ENCODE results near the gene RPS6KL1. TPM values are rescaled to one million over a fixed set of nuclear protein-coding genes. Genes with fewer than 3 reads are reported as not detected.

The RPS6KL1 gene
- total RNA-seq, 2 donors from 2014 or later = 4.6 to 6.7 TPM

- no peak overlapping the region for H3K27ac Mint-ChIP-seq
These were observed 2.8 kb downstream of the RPS6KL1 start for GRCh38 chr14:74920281-74920680.

GRCh38 chr14:74919421-74920165 is 3.5 kb downstream of the RPS6KL1 start:
- Mint-ChIP-seq H3K4me1 (ENCODE audit: low read depth) (peaks cover 19% of the 10 kb centered on the region), H3K27me3 (ENCODE audit: low read depth) (no peaks in the 10 kb centered on the region), H3K36me3 (ENCODE audit: insufficient read depth in 2 of 2) (no peaks in the 10 kb centered on the region), H3K9me3 (no peaks in the 10 kb centered on the region), H3K4me3 (no peak overlapping the region), H3K27ac (no peak overlapping the region)
- DNase-seq (no peak), ATAC-seq (replicated peaks in 1 of 2) (no peak)

More at GRCh38 chr14:74920281-74920680, 2.8 kb downstream of the RPS6KL1 start:
- ATAC-seq (replicated peaks in 1 of 2) (no peak), DNase-seq (no peak)
- no peaks in the 10 kb centered on the region for H3K27me3 Mint-ChIP-seq (ENCODE audit: low read depth)
- peaks cover 19% of the 10 kb centered on the region for H3K4me1 Mint-ChIP-seq (ENCODE audit: low read depth)
- H3K36me3 Mint-ChIP-seq (ENCODE audit: insufficient read depth in 2 of 2) = no peaks in the 10 kb centered on the region
- no peak overlapping the region for H3K4me3 Mint-ChIP-seq
- H3K9me3 Mint-ChIP-seq = no peaks in the 10 kb centered on the region

- no peak for DNase-seq
- ATAC-seq (replicated peaks in 1 of 2) = no peak
- no peaks in the 10 kb centered on the region for H3K27me3 Mint-ChIP-seq (ENCODE audit: low read depth)
- H3K4me1 Mint-ChIP-seq (ENCODE audit: low read depth) = peaks cover 9% of the 10 kb centered on the region
- H3K4me3 Mint-ChIP-seq = no peak overlapping the region
- H3K36me3 Mint-ChIP-seq (ENCODE audit: insufficient read depth in 2 of 2) = no peaks in the 10 kb centered on the region
- H3K9me3 Mint-ChIP-seq = no peaks in the 10 kb centered on the region
- H3K27ac Mint-ChIP-seq = no peak overlapping the region
These were observed 4.7 kb downstream of the RPS6KL1 start for GRCh38 chr14:74918380-74918779.

- Mint-ChIP-seq H3K27me3 (ENCODE audit: low read depth) (no peaks in the 10 kb centered on the region), H3K9me3 (no peaks in the 10 kb centered on the region), H3K4me1 (ENCODE audit: low read depth) (peaks cover 8% of the 10 kb centered on the region), H3K36me3 (ENCODE audit: insufficient read depth in 2 of 2) (no peaks in the 10 kb centered on the region), H3K4me3 (no peak overlapping the region), H3K27ac (no peak overlapping the region)
- DNase-seq (no peak), ATAC-seq (replicated peaks in 1 of 2) (no peak)
These were observed 5.4 kb downstream of the RPS6KL1 start for GRCh38 chr14:74917646-74918081.

- no peak overlapping the region for H3K27ac Mint-ChIP-seq
- H3K4me3 Mint-ChIP-seq = no peak overlapping the region
- DNase-seq (no peak), ATAC-seq (replicated peaks in 1 of 2) (no peak)
- H3K4me1 Mint-ChIP-seq (ENCODE audit: low read depth) = peaks cover 4% of the 10 kb centered on the region
- H3K9me3 Mint-ChIP-seq = no peaks in the 10 kb centered on the region
- H3K36me3 Mint-ChIP-seq (ENCODE audit: insufficient read depth in 2 of 2) = no peaks in the 10 kb centered on the region
- H3K27me3 Mint-ChIP-seq (ENCODE audit: low read depth) = no peaks in the 10 kb centered on the region
These were observed 5.9 kb downstream of the RPS6KL1 start for GRCh38 chr14:74917178-74917543.

GRCh38 chr14:74915826-74916225 is 7.2 kb downstream of the RPS6KL1 start:
- Mint-ChIP-seq H3K4me1 (ENCODE audit: low read depth) (no peaks in the 10 kb centered on the region), H3K27ac (no peak overlapping the region), H3K9me3 (no peaks in the 10 kb centered on the region), H3K4me3 (no peak overlapping the region), H3K27me3 (ENCODE audit: low read depth) (no peaks in the 10 kb centered on the region), H3K36me3 (ENCODE audit: insufficient read depth in 2 of 2) (no peaks in the 10 kb centered on the region)
- ATAC-seq (replicated peaks in 1 of 2) (no peak), DNase-seq (no peak)

GRCh38 chr14:74915426-74915825 is 7.6 kb downstream of the RPS6KL1 start:
- H3K36me3 Mint-ChIP-seq (ENCODE audit: insufficient read depth in 2 of 2) = no peaks in the 10 kb centered on the region
- H3K4me3 Mint-ChIP-seq = no peak overlapping the region
- no peak for DNase-seq
- no peaks in the 10 kb centered on the region for H3K27me3 Mint-ChIP-seq (ENCODE audit: low read depth)
- no peak overlapping the region for H3K27ac Mint-ChIP-seq
- H3K4me1 Mint-ChIP-seq (ENCODE audit: low read depth) = no peaks in the 10 kb centered on the region
- no peaks in the 10 kb centered on the region for H3K9me3 Mint-ChIP-seq
- no peak for ATAC-seq (replicated peaks in 1 of 2)

- peak in 1 of 2 donors; percentile 15 for DNase-seq
- H3K4me1 Mint-ChIP-seq (ENCODE audit: low read depth) = no peaks in the 10 kb centered on the region
These were observed 9.0 kb downstream of the RPS6KL1 start for GRCh38 chr14:74913986-74914573.

GRCh38 chr14:74913393-74913910 is 9.6 kb downstream of the RPS6KL1 start:
- Mint-ChIP-seq H3K9me3 (no peaks in the 10 kb centered on the region), H3K4me3 (no peak overlapping the region)

More at GRCh38 chr14:74913986-74914573, 9.0 kb downstream of the RPS6KL1 start:
- Mint-ChIP-seq H3K27me3 (ENCODE audit: low read depth) (no peaks in the 10 kb centered on the region), H3K4me3 (no peak overlapping the region), H3K36me3 (ENCODE audit: insufficient read depth in 2 of 2) (no peaks in the 10 kb centered on the region), H3K27ac (no peak overlapping the region), H3K9me3 (no peaks in the 10 kb centered on the region)
- ATAC-seq (replicated peaks in 1 of 2) = no peak

GRCh38 chr14:74912801-74913200 is 10.3 kb downstream of the RPS6KL1 start:
- Mint-ChIP-seq H3K4me1 (ENCODE audit: low read depth) (no peaks in the 10 kb centered on the region), H3K27ac (no peak overlapping the region)

More at GRCh38 chr14:74913393-74913910, 9.6 kb downstream of the RPS6KL1 start:
- DNase-seq (no peak), ATAC-seq (replicated peaks in 1 of 2) (no peak)
- Mint-ChIP-seq H3K36me3 (ENCODE audit: insufficient read depth in 2 of 2) (no peaks in the 10 kb centered on the region), H3K27ac (no peak overlapping the region), H3K4me1 (ENCODE audit: low read depth) (no peaks in the 10 kb centered on the region), H3K27me3 (ENCODE audit: low read depth) (no peaks in the 10 kb centered on the region)

GRCh38 chr14:74912111-74912510 is 10.9 kb downstream of the RPS6KL1 start:
- H3K27me3 Mint-ChIP-seq (ENCODE audit: low read depth) = no peaks in the 10 kb centered on the region
- ATAC-seq (replicated peaks in 1 of 2) (peak in 1 of 2 donors; percentile 8), DNase-seq (no peak)
- H3K36me3 Mint-ChIP-seq (ENCODE audit: insufficient read depth in 2 of 2) = no peaks in the 10 kb centered on the region
- H3K4me1 Mint-ChIP-seq (ENCODE audit: low read depth) = no peaks in the 10 kb centered on the region
- H3K27ac Mint-ChIP-seq = no peak overlapping the region
- H3K9me3 Mint-ChIP-seq = no peaks in the 10 kb centered on the region
- no peak overlapping the region for H3K4me3 Mint-ChIP-seq

More at GRCh38 chr14:74912801-74913200, 10.3 kb downstream of the RPS6KL1 start:
- no peaks in the 10 kb centered on the region for H3K9me3 Mint-ChIP-seq
- ATAC-seq (replicated peaks in 1 of 2) = no peak
- no peaks in the 10 kb centered on the region for H3K27me3 Mint-ChIP-seq (ENCODE audit: low read depth)
- no peak for DNase-seq
- no peaks in the 10 kb centered on the region for H3K36me3 Mint-ChIP-seq (ENCODE audit: insufficient read depth in 2 of 2)
- no peak overlapping the region for H3K4me3 Mint-ChIP-seq

GRCh38 chr14:74911704-74912103 is 11.4 kb downstream of the RPS6KL1 start:
- no peaks in the 10 kb centered on the region for H3K27me3 Mint-ChIP-seq (ENCODE audit: low read depth)
- ATAC-seq (replicated peaks in 1 of 2) (no peak), DNase-seq (no peak)
- H3K27ac Mint-ChIP-seq = no peak overlapping the region
- H3K9me3 Mint-ChIP-seq = no peaks in the 10 kb centered on the region
- H3K4me1 Mint-ChIP-seq (ENCODE audit: low read depth) = no peaks in the 10 kb centered on the region
- no peaks in the 10 kb centered on the region for H3K36me3 Mint-ChIP-seq (ENCODE audit: insufficient read depth in 2 of 2)
- H3K4me3 Mint-ChIP-seq = no peak overlapping the region

- ATAC-seq (replicated peaks in 1 of 2) (no peak), DNase-seq (no peak)
- H3K4me1 Mint-ChIP-seq (ENCODE audit: low read depth) = no peaks in the 10 kb centered on the region
- H3K4me3 Mint-ChIP-seq = no peak overlapping the region
- H3K27me3 Mint-ChIP-seq (ENCODE audit: low read depth) = no peaks in the 10 kb centered on the region
- H3K9me3 Mint-ChIP-seq = no peaks in the 10 kb centered on the region
- no peaks in the 10 kb centered on the region for H3K36me3 Mint-ChIP-seq (ENCODE audit: insufficient read depth in 2 of 2)
- no peak overlapping the region for H3K27ac Mint-ChIP-seq
These were observed 11.8 kb downstream of the RPS6KL1 start for GRCh38 chr14:74911221-74911620.

Measured in activated T-cell treated with anti-CD3 and anti-CD28 coated beads, Interleukin-2, amount 50 U/mL, for 72 hours (primary cell).